Central memory CD8-positive, alpha-beta T cell (primary cell): ENCODE measurements around the gene TMOD2.
"Not testable (repeated sequence)": the region's sequence is repeated elsewhere in the genome, so short reads cannot be mapped to it uniquely, and the experiment has no call there.

Experiments
- ATAC-seq: fragments of 150-1000 bp; cut with Tn5 transposase; replicated peaks from 2 replicates; pipeline ENCODE4 v1.10.0; 2022; ENCODE audit warnings: mild to moderate bottlenecking, moderate FRiP score, moderate number of reproducible peaks; ENCODE audit not compliant: poor library complexity, severe bottlenecking; ENCODE audit errors: extremely low read depth
- DNase-seq, 2 donors: peaks; one replicate each; pipeline ENCODE4 v3.0.0; 2021; ENCODE audit warnings: low spot score in 2 of 2
- H3K27ac Mint-ChIP-seq: one replicate; pipeline ENCODE4 v1.8.0; 2022; ENCODE audit warnings: low read depth, mild to moderate bottlenecking, moderate library complexity, mixed read lengths
- H3K27me3 Mint-ChIP-seq: one replicate; pipeline ENCODE4 v1.8.0; 2022; ENCODE audit warnings: mixed read lengths
- H3K36me3 Mint-ChIP-seq: one replicate; pipeline ENCODE4 v1.8.0; 2022; ENCODE audit warnings: mild to moderate bottlenecking, moderate library complexity, mixed read lengths; ENCODE audit not compliant: insufficient read depth
- H3K4me1 Mint-ChIP-seq: one replicate; pipeline ENCODE4 v1.8.0; 2022; ENCODE audit warnings: mixed read lengths
- H3K4me3 Mint-ChIP-seq: one replicate; pipeline ENCODE4 v1.8.0; 2022; ENCODE audit warnings: mild to moderate bottlenecking, moderate library complexity, mixed read lengths
- H3K9me3 Mint-ChIP-seq: one replicate; pipeline ENCODE4 v1.8.0; 2022; ENCODE audit warnings: mixed read lengths

TMOD2 gene

DNA sequence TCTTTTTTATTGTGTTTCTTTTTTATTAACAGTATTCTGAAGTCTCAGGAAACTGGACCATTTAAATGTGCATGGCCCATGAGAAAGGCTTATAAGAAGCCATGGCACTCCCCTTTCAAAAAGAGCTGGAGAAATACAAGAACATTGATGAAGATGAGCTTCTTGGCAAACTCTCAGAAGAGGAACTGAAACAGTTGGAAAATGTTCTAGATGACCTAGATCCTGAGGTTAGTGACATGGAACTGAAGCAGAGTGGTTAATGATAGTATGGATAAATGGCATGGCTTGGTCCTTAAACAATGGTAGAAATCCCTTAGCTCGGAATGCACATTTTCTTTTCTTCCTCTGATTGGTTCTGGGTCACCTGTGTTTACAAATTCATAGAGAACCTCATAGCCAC lies 14.9 kb downstream of the TMOD2 start:
- H3K36me3 Mint-ChIP-seq: peaks cover 18% of the 10 kb centered on the region
- DNase-seq: no peak
- ATAC-seq: no peak
- no peaks in the 10 kb centered on the region for H3K9me3 Mint-ChIP-seq
- peaks cover 7% of the 10 kb centered on the region for H3K4me1 Mint-ChIP-seq
- no peak overlapping the region for H3K27ac Mint-ChIP-seq
- no peaks in the 10 kb centered on the region for H3K27me3 Mint-ChIP-seq
- H3K4me3 Mint-ChIP-seq: no peak overlapping the region

DNA sequence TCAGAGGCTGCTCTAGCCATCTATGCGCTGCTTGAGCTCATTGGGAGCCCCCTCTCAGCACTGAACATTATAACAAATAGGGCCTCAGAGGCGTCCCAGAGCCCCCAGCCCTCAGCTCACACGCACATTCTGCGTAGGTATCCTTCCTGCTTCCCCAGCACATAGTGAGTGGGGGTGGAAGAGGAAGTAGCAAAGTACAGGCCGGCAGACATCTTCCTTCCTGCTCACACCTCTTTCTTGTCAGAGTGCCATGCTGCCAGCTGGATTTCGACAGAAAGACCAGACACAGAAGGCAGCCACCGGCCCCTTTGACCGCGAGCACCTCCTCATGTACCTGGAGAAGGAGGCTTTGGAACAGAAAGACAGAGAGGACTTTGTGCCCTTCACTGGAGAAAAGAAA lies 16.6 kb downstream of the TMOD2 start:
- ATAC-seq: peak; percentile 62
- Mint-ChIP-seq H3K27ac (peak overlapping the region; percentile 62), H3K9me3 (no peaks in the 10 kb centered on the region), H3K27me3 (no peaks in the 10 kb centered on the region), H3K4me1 (peaks cover 7% of the 10 kb centered on the region), H3K4me3 (no peak overlapping the region), H3K36me3 (peaks cover 18% of the 10 kb centered on the region)
- no peak for DNase-seq

- Mint-ChIP-seq H3K27ac (no peak overlapping the region), H3K27me3 (no peaks in the 10 kb centered on the region), H3K4me1 (peaks cover 8% of the 10 kb centered on the region), H3K4me3 (no peak overlapping the region), H3K36me3 (peaks cover 24% of the 10 kb centered on the region), H3K9me3 (no peaks in the 10 kb centered on the region)
- ATAC-seq (no peak), DNase-seq (no peak)
These were observed 19.5 kb downstream of the TMOD2 start for GRCh38 chr15:51770902-51771301.

- no peaks in the 10 kb centered on the region for H3K27me3 Mint-ChIP-seq
- H3K36me3 Mint-ChIP-seq: peaks cover 27% of the 10 kb centered on the region
- H3K4me3 Mint-ChIP-seq: no peak overlapping the region
- no peaks in the 10 kb centered on the region for H3K9me3 Mint-ChIP-seq
- no peak overlapping the region for H3K27ac Mint-ChIP-seq
- H3K4me1 Mint-ChIP-seq: peaks cover 13% of the 10 kb centered on the region
- ATAC-seq: no peak
- no peak for DNase-seq
These were observed 20.4 kb downstream of the TMOD2 start for GRCh38 chr15:51771773-51772172.

DNA sequence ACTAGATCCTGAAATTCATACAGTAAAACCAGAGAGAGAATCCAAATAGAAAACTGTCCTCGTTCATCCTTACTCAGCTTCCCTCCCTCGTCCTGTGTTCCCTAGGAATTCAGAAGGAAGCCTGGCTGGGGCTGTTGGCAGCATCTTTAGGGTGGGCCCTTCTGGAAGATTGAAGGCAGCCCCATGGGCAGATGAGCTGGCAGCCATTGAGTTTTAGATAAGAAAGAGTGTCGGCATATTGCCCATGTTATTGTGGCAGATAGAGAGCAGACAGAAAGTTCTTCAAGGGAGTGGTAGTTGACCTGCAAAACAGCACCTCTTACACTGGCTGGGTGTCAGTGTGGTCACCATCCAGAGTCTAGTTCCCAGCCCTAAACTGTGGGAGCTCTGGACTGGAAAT lies 23.5 kb downstream of the TMOD2 start:
- no peaks in the 10 kb centered on the region for H3K9me3 Mint-ChIP-seq
- H3K4me3 Mint-ChIP-seq: no peak overlapping the region
- no peak for ATAC-seq
- peaks cover 20% of the 10 kb centered on the region for H3K36me3 Mint-ChIP-seq
- no peak overlapping the region for H3K27ac Mint-ChIP-seq
- DNase-seq: no peak
- H3K27me3 Mint-ChIP-seq: no peaks in the 10 kb centered on the region
- H3K4me1 Mint-ChIP-seq: peaks cover 5% of the 10 kb centered on the region

GRCh38 chr15:51775967-51776816 lies 24.8 kb downstream of the TMOD2 start:
- Mint-ChIP-seq H3K4me1 (peaks cover 5% of the 10 kb centered on the region), H3K27ac (no peak overlapping the region), H3K9me3 (no peaks in the 10 kb centered on the region), H3K27me3 (no peaks in the 10 kb centered on the region), H3K36me3 (peaks cover 15% of the 10 kb centered on the region), H3K4me3 (no peak overlapping the region)
- DNase-seq (peak; percentile 18 to 25), ATAC-seq (no peak)

DNA sequence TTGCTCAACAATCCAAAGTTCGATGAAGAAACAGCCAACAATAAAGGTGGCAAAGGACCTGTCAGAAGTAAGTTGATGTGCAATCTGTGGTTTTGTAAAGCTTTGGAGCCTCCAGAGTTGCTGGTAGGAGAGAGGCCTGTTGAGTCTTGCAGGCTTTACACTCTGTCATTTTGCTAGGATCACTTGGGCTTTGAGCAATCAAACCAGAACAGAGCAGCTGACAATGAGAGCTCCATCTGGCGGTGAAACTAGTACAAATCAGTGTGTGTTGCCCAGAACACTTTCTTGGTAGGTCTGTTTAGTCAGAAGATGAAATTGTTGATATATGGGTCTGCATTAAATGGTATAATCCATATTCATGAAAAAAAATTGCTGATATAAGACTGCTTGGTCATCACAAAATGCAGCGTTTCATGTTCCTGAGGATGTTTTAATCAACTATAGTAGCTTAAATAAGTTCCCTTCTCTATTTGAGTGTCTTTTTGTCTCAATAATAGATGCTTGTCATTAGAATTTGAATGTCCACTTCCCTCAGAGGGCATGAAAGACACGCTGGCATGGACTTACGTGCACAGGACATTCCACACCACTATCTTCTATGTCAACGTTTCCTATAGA lies 25.7 kb downstream of the TMOD2 start:
- DNase-seq (peak; percentile 33 to 46), ATAC-seq (peak; percentile 75)
- Mint-ChIP-seq H3K4me1 (peaks cover 5% of the 10 kb centered on the region), H3K36me3 (peaks cover 20% of the 10 kb centered on the region), H3K4me3 (no peak overlapping the region), H3K27me3 (no peaks in the 10 kb centered on the region), H3K9me3 (no peaks in the 10 kb centered on the region), H3K27ac (no peak overlapping the region)

GRCh38 chr15:51780636-51781035 lies 29.2 kb downstream of the TMOD2 start:
- H3K9me3 Mint-ChIP-seq: no peaks in the 10 kb centered on the region
- no peak overlapping the region for H3K27ac Mint-ChIP-seq
- ATAC-seq: no peak
- DNase-seq: no peak
- no peak overlapping the region for H3K4me3 Mint-ChIP-seq
- no peaks in the 10 kb centered on the region for H3K27me3 Mint-ChIP-seq
- H3K36me3 Mint-ChIP-seq: peaks cover 24% of the 10 kb centered on the region
- H3K4me1 Mint-ChIP-seq: peaks cover 5% of the 10 kb centered on the region

DNA sequence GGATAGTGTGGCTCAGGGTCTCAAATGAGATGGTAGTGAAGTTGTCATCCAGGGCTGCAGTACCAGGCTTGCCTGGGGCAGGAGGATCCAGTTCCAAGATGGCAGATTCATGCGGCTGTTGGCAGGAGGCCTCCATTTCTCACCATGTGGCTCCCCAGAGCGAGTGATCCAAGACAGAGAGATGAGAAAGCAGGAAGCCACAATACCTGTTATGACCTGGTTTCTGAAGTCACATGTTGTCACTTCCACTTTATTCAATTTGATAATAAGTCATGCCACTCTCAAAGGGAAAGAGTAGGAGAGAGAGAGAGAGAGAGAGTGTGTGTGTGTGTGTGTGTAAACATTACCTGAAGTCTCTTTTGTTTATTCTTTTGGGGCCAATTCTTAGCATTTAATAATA lies 30.1 kb downstream of the TMOD2 start:
- no peak for ATAC-seq
- H3K9me3 Mint-ChIP-seq: no peaks in the 10 kb centered on the region
- H3K4me1 Mint-ChIP-seq: no peaks in the 10 kb centered on the region
- DNase-seq: no peak
- peaks cover 21% of the 10 kb centered on the region for H3K36me3 Mint-ChIP-seq
- no peaks in the 10 kb centered on the region for H3K27me3 Mint-ChIP-seq
- H3K27ac Mint-ChIP-seq: no peak overlapping the region
- H3K4me3 Mint-ChIP-seq: no peak overlapping the region

DNA sequence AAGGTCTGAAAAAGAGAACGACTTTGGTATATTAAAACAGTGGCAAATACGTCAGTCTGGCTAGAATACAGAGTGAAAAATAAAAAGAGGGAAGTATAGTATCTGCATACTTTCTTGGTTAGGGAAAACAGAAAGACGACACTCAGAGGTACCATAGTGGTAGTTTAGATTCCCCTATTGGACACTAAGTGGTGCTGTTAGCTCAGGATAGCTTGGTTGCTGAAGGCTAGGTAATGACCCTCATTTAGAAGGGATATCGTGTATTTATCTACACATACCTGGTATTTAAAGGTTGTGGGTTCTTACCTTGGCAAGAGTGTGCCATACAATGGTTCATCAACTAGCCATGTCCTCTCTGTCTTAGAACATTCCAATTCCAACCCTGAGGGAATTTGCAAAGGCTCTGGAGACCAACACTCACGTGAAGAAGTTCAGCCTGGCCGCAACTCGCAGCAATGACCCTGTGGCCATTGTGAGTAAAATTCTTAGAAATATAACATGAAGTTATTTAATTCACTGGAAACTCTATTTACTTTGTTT lies 31.0 kb downstream of the TMOD2 start:
- no peak overlapping the region for H3K27ac Mint-ChIP-seq
- no peaks in the 10 kb centered on the region for H3K9me3 Mint-ChIP-seq
- DNase-seq: no peak
- no peak for ATAC-seq
- peaks cover 21% of the 10 kb centered on the region for H3K36me3 Mint-ChIP-seq
- no peaks in the 10 kb centered on the region for H3K27me3 Mint-ChIP-seq
- H3K4me3 Mint-ChIP-seq: no peak overlapping the region
- no peaks in the 10 kb centered on the region for H3K4me1 Mint-ChIP-seq

DNA sequence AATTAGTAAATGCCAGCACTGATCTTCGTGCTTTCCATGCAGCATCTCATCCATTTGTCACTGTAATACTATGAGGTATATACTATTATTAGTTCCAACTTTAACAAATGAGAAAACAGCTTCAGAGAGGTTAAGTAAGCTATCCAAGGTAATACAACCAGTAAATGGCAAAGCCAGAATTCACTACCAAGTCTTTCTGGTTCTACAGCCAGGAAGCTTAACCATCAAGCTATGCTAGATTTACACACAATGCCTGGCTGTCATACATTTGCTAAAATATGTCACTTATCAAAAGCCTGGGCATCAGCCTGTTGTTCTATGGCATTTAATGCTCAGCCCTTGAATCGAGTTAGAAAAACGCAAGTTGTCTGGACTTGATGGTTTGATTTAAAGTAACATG lies 32.6 kb downstream of the TMOD2 start:
- ATAC-seq (no peak), DNase-seq (no peak)
- no peaks in the 10 kb centered on the region for H3K4me1 Mint-ChIP-seq
- peaks cover 18% of the 10 kb centered on the region for H3K36me3 Mint-ChIP-seq
- no peak overlapping the region for H3K4me3 Mint-ChIP-seq
- no peaks in the 10 kb centered on the region for H3K27me3 Mint-ChIP-seq
- no peaks in the 10 kb centered on the region for H3K9me3 Mint-ChIP-seq
- H3K27ac Mint-ChIP-seq: no peak overlapping the region

- H3K4me3 Mint-ChIP-seq, H3K27ac Mint-ChIP-seq, H3K27me3 Mint-ChIP-seq, ATAC-seq, DNase-seq, H3K4me1 Mint-ChIP-seq, H3K9me3 Mint-ChIP-seq: not testable (repeated sequence)
- peaks cover 10% of the 10 kb centered on the region for H3K36me3 Mint-ChIP-seq
These were observed 35.7 kb downstream of the TMOD2 start for GRCh38 chr15:51787130-51787529.

- not testable (repeated sequence) for H3K27me3 Mint-ChIP-seq, H3K9me3 Mint-ChIP-seq, ATAC-seq, H3K4me1 Mint-ChIP-seq, H3K36me3 Mint-ChIP-seq, H3K4me3 Mint-ChIP-seq, DNase-seq, H3K27ac Mint-ChIP-seq
These were observed 41.1 kb downstream of the TMOD2 start for GRCh38 chr15:51792474-51792873.
